ENCODE results near the gene USP22.
"Not testable (repeated sequence)": the region's sequence is repeated elsewhere in the genome, so short reads cannot be mapped to it uniquely, and the experiment has no call there.

Gene USP22

DNA sequence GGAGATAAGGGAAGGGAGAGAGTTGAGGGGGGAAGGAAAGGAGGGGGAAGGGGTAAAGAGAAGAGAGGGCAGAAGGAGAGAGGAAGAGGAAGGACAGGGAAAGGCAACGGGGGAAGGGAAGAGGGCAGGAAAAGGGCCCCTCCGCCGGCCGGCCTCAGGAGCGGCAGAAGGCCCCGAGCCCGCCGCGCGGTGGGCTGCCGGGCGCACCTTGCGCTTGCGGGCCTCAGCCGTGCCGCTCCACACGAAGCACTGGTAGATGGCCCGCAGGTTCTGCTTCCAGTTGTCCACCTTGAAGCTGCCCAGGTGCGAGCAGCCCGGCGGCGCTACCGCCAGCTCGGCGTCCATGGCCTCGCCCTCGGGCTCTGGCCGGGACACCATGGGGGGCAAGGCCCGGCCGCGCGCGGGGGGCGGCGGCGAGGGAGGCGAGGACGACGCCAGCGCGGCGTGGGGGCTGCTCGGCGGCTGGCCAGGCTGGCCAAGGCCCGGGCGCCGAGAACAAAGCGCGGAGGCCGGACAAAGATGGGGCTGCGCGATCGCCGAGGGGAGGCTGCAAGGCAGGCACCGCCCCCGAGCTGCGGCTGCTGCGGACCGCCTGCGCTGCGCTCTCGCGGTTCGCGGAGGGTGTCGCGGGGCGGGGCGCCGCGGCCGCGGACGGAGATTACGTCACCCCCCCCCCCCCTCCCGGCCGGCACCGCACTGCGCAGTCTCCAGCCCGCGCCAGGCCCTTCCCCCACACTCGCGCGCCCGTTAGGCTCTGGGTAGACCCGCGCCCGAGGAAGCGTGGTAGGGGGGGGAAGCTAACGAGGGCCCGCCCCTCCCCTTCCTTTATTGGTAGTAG lies at the start of gene USP22:
TSS of gene USP22 (minus strand) at position 554 of the 838 bp plus-strand sequence. CDS start at position 378, 176 bp downstream.
- Histone ChIP-seq H3K4me3 (peak within 1 kb of the TSS; percentile 99), H3K4me1 (peaks cover 46% of the 10 kb centered on the region), H4K20me1 (peaks cover 45% of the 10 kb centered on the region), H3K36me3 (peaks cover 13% of the 10 kb centered on the region), H3K4me2 (peak within 1 kb of the TSS; percentile 83), H3K27me3 (no peaks in the 10 kb centered on the region), H3K9me3 (no peaks in the 10 kb centered on the region), H3K9ac (peak within 1 kb of the TSS; percentile 100), H3K27ac (peak within 1 kb of the TSS; percentile 100)
- 0 out of 2 replicates have a peak, but pooled peaks have one; percentile 41 for TF ChIP-seq Cebpa-rat (IDR thresholded peaks at IDR 0.05)

DNA sequence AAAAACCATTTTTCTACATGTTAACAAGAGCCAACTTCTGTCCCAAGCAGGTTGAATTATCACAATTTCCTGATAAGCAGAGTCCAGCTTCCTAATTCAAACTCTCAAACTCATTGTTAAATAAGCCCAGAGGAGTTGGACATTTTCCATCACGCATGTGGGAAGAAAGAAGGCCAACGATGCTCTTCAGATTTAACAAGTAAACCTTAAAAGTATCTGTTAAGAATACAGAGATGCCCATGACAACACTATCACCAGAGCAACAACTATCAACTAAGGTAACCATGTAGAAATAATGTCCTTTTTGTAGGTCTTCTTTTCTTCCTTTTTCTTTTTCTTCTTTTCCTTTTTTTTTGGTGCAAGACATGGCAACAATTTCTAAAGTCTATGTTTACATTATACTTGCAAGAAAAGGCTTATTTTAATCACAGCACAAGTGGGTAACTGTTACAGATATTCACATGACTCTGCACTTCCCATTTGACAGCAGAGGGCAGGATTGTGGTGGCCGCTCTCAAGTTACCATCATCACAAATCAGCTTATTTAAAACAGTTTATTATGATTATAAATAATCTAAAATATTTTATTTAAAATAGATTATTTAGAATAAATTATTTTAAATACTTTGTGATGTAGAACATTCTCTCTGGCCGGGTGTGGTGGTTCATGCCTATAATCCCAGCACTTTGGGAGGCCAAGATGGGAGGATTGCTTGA lies 48.2 kb upstream of the USP22 start:
- Histone ChIP-seq H3K27ac (no peak overlapping the region), H3K27me3 (no peaks in the 10 kb centered on the region), H4K20me1 (no peaks in the 10 kb centered on the region), H3K4me3 (no peak overlapping the region), H3K4me2 (no peak overlapping the region), H3K9me3 (no peaks in the 10 kb centered on the region), H3K9ac (no peak overlapping the region), H3K4me1 (peaks cover 19% of the 10 kb centered on the region), H3K36me3 (no peaks in the 10 kb centered on the region)
- no peak for TF ChIP-seq Cebpa-rat (IDR thresholded peaks at IDR 0.05)

DNA sequence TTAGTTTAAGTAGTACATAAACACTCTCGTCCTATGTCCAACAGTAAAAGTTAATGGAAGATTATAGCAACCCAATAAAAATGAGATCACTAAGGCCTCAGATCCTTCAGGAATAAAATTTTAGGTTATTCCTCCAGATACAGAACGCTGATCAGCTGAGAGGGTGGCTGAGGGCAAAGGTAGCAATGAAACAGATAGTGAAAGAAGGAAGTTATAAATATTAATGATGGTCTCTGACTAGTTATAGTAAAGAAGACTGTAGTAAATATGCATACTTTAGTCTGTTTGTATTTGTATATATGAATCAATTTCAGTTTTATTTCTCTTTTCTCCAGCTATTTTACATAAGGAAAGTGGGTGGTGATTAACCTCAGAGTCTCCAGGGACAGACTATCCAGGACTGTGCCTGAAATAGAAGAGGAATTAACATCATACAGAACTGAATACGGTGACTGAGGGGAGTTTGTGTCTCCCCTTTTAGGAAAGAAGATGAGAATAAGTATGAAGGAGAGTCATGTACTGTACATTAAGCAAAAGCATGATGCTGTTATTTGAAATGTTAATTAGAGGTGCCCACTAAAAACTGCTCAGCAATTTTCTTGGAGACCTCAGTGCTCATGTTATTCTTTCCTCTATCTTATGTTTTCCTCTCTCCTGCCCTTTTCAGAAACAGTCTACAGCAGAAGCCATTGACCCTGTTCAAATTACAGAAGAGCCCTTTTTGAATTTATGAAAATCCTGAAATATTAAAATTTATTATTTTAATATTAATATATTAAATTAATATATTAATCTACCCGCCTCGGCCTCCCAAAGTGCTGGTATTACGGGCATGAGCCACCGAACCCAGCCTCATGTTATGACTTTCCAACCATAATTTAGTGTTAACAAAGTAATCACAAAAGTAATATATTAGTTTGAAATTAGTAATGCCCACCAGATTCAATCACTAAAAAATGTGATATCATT lies 47.4 kb upstream of the USP22 start:
- Histone ChIP-seq H3K4me1 (peaks cover 13% of the 10 kb centered on the region), H3K27me3 (no peaks in the 10 kb centered on the region), H4K20me1 (no peaks in the 10 kb centered on the region), H3K27ac (no peak overlapping the region), H3K36me3 (no peaks in the 10 kb centered on the region), H3K9ac (no peak overlapping the region), H3K4me2 (peak overlapping the region; percentile 11; the same call in 1 of the 2 replicates), H3K9me3 (peaks cover 4% of the 10 kb centered on the region; the same call in 1 of the 2 replicates), H3K4me3 (no peak overlapping the region)
- no peak for TF ChIP-seq Cebpa-rat (IDR thresholded peaks at IDR 0.05)

DNA sequence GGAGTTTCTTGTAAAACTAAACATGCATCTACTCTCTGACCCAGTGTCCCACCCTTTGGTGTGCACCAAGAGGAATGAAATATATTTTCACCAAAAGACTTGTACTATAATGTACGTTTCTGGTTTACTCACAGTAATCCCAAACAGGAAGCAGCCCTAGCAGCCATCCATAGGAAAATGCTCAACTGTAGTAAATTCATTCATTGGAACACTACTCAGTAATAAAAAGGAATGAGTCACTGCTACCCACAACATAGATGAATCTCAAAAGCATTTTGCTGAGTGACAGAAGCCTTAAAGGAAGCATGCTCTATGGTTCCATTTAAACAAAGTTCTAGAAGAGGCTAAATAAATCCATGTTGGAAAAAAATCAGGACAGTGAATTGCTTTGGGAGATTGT lies 46.3 kb upstream of the USP22 start:
- peaks cover 4% of the 10 kb centered on the region; the same call in 1 of the 2 replicates for H3K9me3 ChIP-seq
- H3K36me3 ChIP-seq, result no peaks in the 10 kb centered on the region
- no peaks in the 10 kb centered on the region for H3K27me3 ChIP-seq
- H3K4me2 ChIP-seq, result no peak overlapping the region
- no peak overlapping the region for H3K4me3 ChIP-seq
- no peak overlapping the region for H3K9ac ChIP-seq
- no peaks in the 10 kb centered on the region for H4K20me1 ChIP-seq
- no peak overlapping the region for H3K27ac ChIP-seq
- TF ChIP-seq Cebpa-rat (IDR thresholded peaks at IDR 0.05), result no peak
- peaks cover 15% of the 10 kb centered on the region for H3K4me1 ChIP-seq

DNA sequence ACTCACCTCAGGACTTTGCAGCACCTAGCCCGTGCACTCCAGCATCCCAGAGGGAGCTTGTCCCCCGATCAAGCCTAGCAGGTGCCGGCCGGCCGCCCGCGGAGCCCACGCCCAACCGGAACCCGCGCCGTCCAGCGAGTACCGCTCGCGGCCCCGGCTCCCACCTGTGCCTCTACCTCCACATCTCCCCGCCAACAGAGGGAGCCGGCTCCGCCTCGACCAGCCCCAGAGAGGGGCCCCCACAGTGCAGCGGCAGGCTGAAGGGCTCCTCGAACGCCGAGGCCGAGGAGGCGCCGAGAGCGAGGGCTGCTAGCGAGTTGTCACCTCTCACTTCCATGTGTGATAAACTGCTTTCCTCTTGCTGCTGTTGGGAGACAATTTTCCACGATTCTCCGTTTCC lies 42.9 kb upstream of the USP22 start:
- H3K27ac ChIP-seq, result no peak overlapping the region

GRCh38 chr17:21085280-21085679 lies 42.5 kb upstream of the USP22 start:
- not testable (repeated sequence) for H3K36me3 ChIP-seq, H3K4me2 ChIP-seq, H3K9ac ChIP-seq, H4K20me1 ChIP-seq, H3K27me3 ChIP-seq, H3K4me3 ChIP-seq, H3K27ac ChIP-seq
- H3K4me1 ChIP-seq, result peaks cover 26% of the 10 kb centered on the region
- H3K9me3 ChIP-seq, result peaks cover 14% of the 10 kb centered on the region

More for the DNA sequence above, 42.9 kb upstream of the USP22 start:
- no peak overlapping the region for H3K9ac ChIP-seq
- H3K4me2 ChIP-seq, result no peak overlapping the region
- H3K4me1 ChIP-seq, result peaks cover 28% of the 10 kb centered on the region
- peaks cover 13% of the 10 kb centered on the region for H3K9me3 ChIP-seq
- no peaks in the 10 kb centered on the region for H3K27me3 ChIP-seq
- no peaks in the 10 kb centered on the region for H4K20me1 ChIP-seq
- no peaks in the 10 kb centered on the region for H3K36me3 ChIP-seq
- no peak for TF ChIP-seq Cebpa-rat (IDR thresholded peaks at IDR 0.05)
- H3K4me3 ChIP-seq, result no peak overlapping the region

GRCh38 chr17:21082001-21082436 lies 39.2 kb upstream of the USP22 start:
- H3K27ac ChIP-seq, result no peak overlapping the region
- H4K20me1 ChIP-seq, result no peaks in the 10 kb centered on the region
- H3K27me3 ChIP-seq, result no peaks in the 10 kb centered on the region
- no peak overlapping the region for H3K4me2 ChIP-seq
- H3K9ac ChIP-seq, result no peak overlapping the region
- TF ChIP-seq Cebpa-rat (IDR thresholded peaks at IDR 0.05), result no peak
- peaks cover 22% of the 10 kb centered on the region for H3K9me3 ChIP-seq
- H3K4me1 ChIP-seq, result peaks cover 26% of the 10 kb centered on the region
- no peak overlapping the region for H3K4me3 ChIP-seq
- no peaks in the 10 kb centered on the region for H3K36me3 ChIP-seq

DNA sequence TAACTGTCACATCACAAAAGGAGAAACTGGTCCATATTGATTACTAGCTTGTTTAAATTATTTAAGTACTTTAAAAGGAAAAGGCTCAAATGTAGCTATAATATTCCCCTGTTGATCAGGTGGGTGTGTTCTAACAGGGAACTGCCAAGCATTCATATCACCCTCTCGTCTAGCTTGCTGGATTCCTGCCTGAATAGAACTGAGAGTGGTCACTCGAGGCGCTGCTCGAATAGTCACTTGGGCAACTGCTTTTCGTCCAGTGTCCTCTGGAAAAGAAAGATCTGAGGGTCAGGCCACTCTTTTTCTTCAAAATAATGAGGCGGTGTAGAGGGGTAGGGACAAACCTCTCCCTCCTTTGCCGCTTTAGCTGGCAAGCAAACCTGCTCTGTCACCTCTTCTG lies 36.4 kb upstream of the USP22 start:
- H3K36me3 ChIP-seq, result no peaks in the 10 kb centered on the region
- peak overlapping the region; percentile 44; the same call in 1 of the 2 replicates for H3K4me2 ChIP-seq
- H3K9ac ChIP-seq, result no peak overlapping the region
- no peaks in the 10 kb centered on the region for H4K20me1 ChIP-seq
- H3K4me1 ChIP-seq, result peaks cover 25% of the 10 kb centered on the region
- H3K9me3 ChIP-seq, result peaks cover 18% of the 10 kb centered on the region
- no peaks in the 10 kb centered on the region for H3K27me3 ChIP-seq
- TF ChIP-seq Cebpa-rat (IDR thresholded peaks at IDR 0.05), result no peak
- H3K4me3 ChIP-seq, result no peak overlapping the region
- no peak overlapping the region for H3K27ac ChIP-seq

Data from BLaER1 (cell line).